IMR-90 (cell line): ENCODE results near the gene PARG. TPM values are rescaled to one million over a fixed set of nuclear protein-coding genes. Genes with fewer than 3 reads are reported as not detected.
"Not testable (repeated sequence)": the region's sequence is repeated elsewhere in the genome, so short reads cannot be mapped to it uniquely, and the experiment has no call there.

Experiments used
- ATAC-seq: fragments of 200-7000 bp; cut with Tn5 transposase; 2 replicates; pipeline ENCODE4 v1.9.1; 2020; ENCODE audit warnings: low read depth, mild to moderate bottlenecking, moderate library complexity
- BruUV-seq: library from RNA; stranded (reverse); fragments of 400-500 nt; replicated peaks from 2 replicates; lab custom pipeline; 2021; lab: Mats Ljungman, UMichigan
- CTCF ChIA-PET: fragments of 300-600 bp; formaldehyde crosslinking; extraction: SDS; loops from one replicate; lab custom pipeline; 2021; ENCODE audit warnings: antibody characterized with exemption; lab: Yijun Ruan, JAX
- POLR2A ChIA-PET: fragments of 300-600 bp; sonication (Branson Sonifier 250); formaldehyde crosslinking; loops from one replicate; lab custom pipeline; 2022; ENCODE audit warnings: antibody characterized with exemption; ENCODE audit not compliant: unreplicated experiment; lab: Charles Lee
- DNase-seq: peaks from one replicate; pipeline ENCODE4 v3.0.0; 2013
- H2AFZ ChIP-seq: replicated peaks from 2 replicates; pipeline ENCODE3; 2013; ENCODE audit warnings: low read length, mild to moderate bottlenecking; ENCODE audit not compliant: poor library complexity
- H2AK5ac ChIP-seq: 2 replicates; pipeline ENCODE4 v1.6.1; 2013; ENCODE audit warnings: low read depth, low read length, inconsistent platforms
- H2AK9ac ChIP-seq: replicated peaks from 2 replicates; pipeline ENCODE3; 2013; ENCODE audit warnings: mild to moderate bottlenecking, low read depth, low read length, moderate library complexity; ENCODE audit not compliant: poor library complexity
- H2BK120ac ChIP-seq: 2 replicates; pipeline ENCODE4 v1.6.1; 2013; ENCODE audit warnings: low read depth, low read length, inconsistent platforms
- H2BK15ac ChIP-seq: 3 replicates; pipeline ENCODE4 v1.6.1; 2013; ENCODE audit warnings: low read depth, low read length, inconsistent platforms
- H2BK20ac ChIP-seq: 2 replicates; pipeline ENCODE4 v1.6.1; 2013; ENCODE audit warnings: low read depth, mild to moderate bottlenecking, inconsistent platforms, low read length, moderate library complexity
- H2BK5ac ChIP-seq: 2 replicates; pipeline ENCODE4 v1.6.1; 2013; ENCODE audit warnings: mild to moderate bottlenecking, low read depth, low read length, inconsistent platforms; ENCODE audit not compliant: poor library complexity, severe bottlenecking
- H3K14ac ChIP-seq: replicated peaks from 2 replicates; pipeline ENCODE4 v1.6.1; 2013; ENCODE audit warnings: low read depth, low read length, inconsistent platforms
- H3K18ac ChIP-seq: 2 replicates; pipeline ENCODE4 v1.6.1; 2013; ENCODE audit warnings: low read depth, low read length, control low read depth
- H3K23ac ChIP-seq: 2 replicates; pipeline ENCODE4 v1.6.1; 2013; ENCODE audit warnings: low read depth, low read length, inconsistent platforms
- H3K27ac ChIP-seq: 2 replicates; pipeline ENCODE4 v1.5.1; 2013; ENCODE audit warnings: mild to moderate bottlenecking, control low read depth, low read length; ENCODE audit not compliant: insufficient read depth
- H3K27me3 ChIP-seq: 2 replicates; pipeline ENCODE4 v1.6.1; 2013; ENCODE audit warnings: low read length; ENCODE audit not compliant: control insufficient read depth, insufficient read depth
- H3K36me3 ChIP-seq: 2 replicates; pipeline ENCODE4 v1.6.1; 2013; ENCODE audit warnings: low read length, mixed read lengths; ENCODE audit not compliant: control insufficient read depth, insufficient read depth
- H3K4ac ChIP-seq: 2 replicates; pipeline ENCODE4 v1.6.1; 2013; ENCODE audit warnings: low read depth, low read length, inconsistent platforms
- H3K4me1 ChIP-seq: 2 replicates; pipeline ENCODE4 v1.6.1; 2013; ENCODE audit warnings: low read length, mixed read lengths; ENCODE audit not compliant: control insufficient read depth, insufficient read depth
- H3K4me2 ChIP-seq: 2 replicates; pipeline ENCODE4 v1.6.1; 2013; ENCODE audit warnings: low read depth, mild to moderate bottlenecking, control low read depth, low read length, moderate library complexity
- H3K4me3 ChIP-seq: 2 replicates; pipeline ENCODE4 v1.5.1; 2013; ENCODE audit warnings: low read depth, mild to moderate bottlenecking, control low read depth, low read length, moderate library complexity; ENCODE audit not compliant: insufficient read depth
- H3K56ac ChIP-seq: 2 replicates; pipeline ENCODE4 v1.6.1; 2013; ENCODE audit warnings: low read length, inconsistent platforms; ENCODE audit not compliant: insufficient read depth; ENCODE audit errors: extremely low read depth
- H3K79me1 ChIP-seq, 2 experiments: 2 replicates each; pipeline ENCODE4 v1.6.1; 2013; ENCODE audit warnings: low read length in 2 of 2, inconsistent platforms in 1 of 2, low read depth in 1 of 2
- H3K9ac ChIP-seq: 2 replicates; pipeline ENCODE4 v1.6.1; 2013; ENCODE audit warnings: low read depth, low read length, control low read depth
- H3K9me1 ChIP-seq: 2 replicates; pipeline ENCODE4 v1.6.1; 2013; ENCODE audit warnings: low read length, inconsistent platforms; ENCODE audit not compliant: insufficient read depth
- H3K9me3 ChIP-seq: 2 replicates; pipeline ENCODE4 v1.6.1; 2013; ENCODE audit warnings: low read length; ENCODE audit not compliant: control insufficient read depth, insufficient read depth
- H4K20me1 ChIP-seq: 2 replicates; pipeline ENCODE4 v1.6.1; 2013; ENCODE audit warnings: low read length, inconsistent platforms; ENCODE audit not compliant: insufficient read depth
- H4K5ac ChIP-seq: 2 replicates; pipeline ENCODE4 v1.6.1; 2013; ENCODE audit warnings: mild to moderate bottlenecking, low read depth, low read length, control low read depth
- H4K8ac ChIP-seq, 2 experiments: 2 replicates each; pipeline ENCODE4 v1.6.1; 2013; ENCODE audit warnings: low read depth in 2 of 2, low read length in 2 of 2, control low read depth in 1 of 2, inconsistent platforms in 1 of 2
- H4K91ac ChIP-seq: 2 replicates; pipeline ENCODE4 v1.6.1; 2013; ENCODE audit warnings: low read depth, low read length, inconsistent platforms; ENCODE audit not compliant: insufficient read depth
- WGBS, 2 experiments: methylation state at CpG; one replicate each; pipeline versions ENCODE4 v1.1.5 to v1.1.7; 2013; ENCODE audit warnings: missing lambda C conversion rate in 2 of 2; ENCODE audit not compliant: insufficient read length in 1 of 2; ENCODE audit errors: extremely low coverage in 2 of 2; 5-methylcytosine and 5-hydroxymethylcytosine counted together
- dilution Hi-C: fragments of 300-500 bp; cut with HindIII; formaldehyde crosslinking; loops from one replicate; pipeline ENCODE4 v1.14.3; 2018; ENCODE audit warnings: low sequenced_read_pairs; ENCODE audit not compliant: unreplicated experiment
- in situ Hi-C: fragments of 300-500 bp; cut with MboI; formaldehyde crosslinking; loops from 3 replicates; pipeline ENCODE4 v1.14.3; 2019; ENCODE audit warnings: low sequenced_read_pairs, inconsistent platforms, mixed read lengths
- intact Hi-C: fragments of 100-400 bp; cut with micrococcal nuclease; formaldehyde crosslinking; loops from 2 replicates; pipeline ENCODE4 v1.10.0; 2022
- polyA plus RNA-seq, 3 experiments: library from polyadenylated mRNA; depleted of rRNA; stranded (reverse); fragments of >200 nt; gene quantifications; 2 replicates each; pipeline ENCODE4 v1.2.3, GENCODE V29; 2012; ENCODE audit warnings: low replicate concordance in 1 of 3
- total RNA-seq: library from RNA; depleted of rRNA; stranded (reverse); fragments of >200 nt; gene quantifications from 2 replicates; pipeline ENCODE4 v1.2.3, GENCODE V29; 2012

The PARG gene
- total and polyA plus RNA-seq, 2 of the 4 experiments (the other 2 are of a cell fraction): 8.6 to 24.4 TPM

DNA sequence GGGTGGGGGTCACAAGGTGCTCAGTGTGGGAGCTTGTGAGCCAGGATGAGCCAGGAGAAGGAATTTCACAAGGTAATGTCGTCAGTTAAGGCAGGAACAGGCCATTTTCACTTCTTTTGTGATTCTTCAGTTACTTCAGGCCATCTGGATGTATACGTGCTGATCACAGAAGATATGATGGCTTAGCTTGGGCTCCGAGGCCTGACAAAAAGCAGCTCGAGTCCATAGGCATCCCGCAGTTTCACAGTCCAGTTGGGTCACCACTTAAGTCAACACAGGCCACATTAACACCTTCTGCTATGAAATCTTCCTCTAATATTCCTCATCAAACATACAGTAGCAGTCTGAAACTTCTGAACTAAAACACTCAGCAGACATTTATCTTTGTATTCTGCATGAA lies 168.9 kb downstream of the PARG start:
- ATAC-seq, H3K18ac ChIP-seq, intact Hi-C loops, H3K23ac ChIP-seq, DNase-seq, POLR2A ChIA-PET, H2AFZ ChIP-seq, H3K4me2 ChIP-seq, H3K9me3 ChIP-seq, CTCF ChIA-PET, in situ Hi-C loops, H2AK9ac ChIP-seq, H3K4me1 ChIP-seq, H3K4ac ChIP-seq, H3K14ac ChIP-seq, H4K91ac ChIP-seq, H2BK120ac ChIP-seq, H3K4me3 ChIP-seq, H3K79me1 ChIP-seq, H2BK5ac ChIP-seq, H4K20me1 ChIP-seq, H3K36me3 ChIP-seq, H2BK15ac ChIP-seq, H4K5ac ChIP-seq, H3K9ac ChIP-seq, H3K27ac ChIP-seq, H3K9me1 ChIP-seq, H2AK5ac ChIP-seq, H2BK20ac ChIP-seq, H3K56ac ChIP-seq, BruUV-seq, dilution Hi-C loops, H4K8ac ChIP-seq: not testable (repeated sequence)
- no CpG with 5 or more reads among the region's 5 CpGs for WGBS, 2 experiments
- H3K27me3 ChIP-seq: peaks cover 26% of the 10 kb centered on the region

- H3K18ac ChIP-seq, H4K8ac ChIP-seq, H3K79me1 ChIP-seq, H2BK20ac ChIP-seq, H3K4me3 ChIP-seq, H2BK5ac ChIP-seq, CTCF ChIA-PET, H3K9me3 ChIP-seq, H3K4me1 ChIP-seq, H2BK15ac ChIP-seq, H2AFZ ChIP-seq, H2BK120ac ChIP-seq, H3K4ac ChIP-seq, DNase-seq, H2AK5ac ChIP-seq, H3K9me1 ChIP-seq, H3K23ac ChIP-seq, POLR2A ChIA-PET, H4K20me1 ChIP-seq, ATAC-seq, H3K4me2 ChIP-seq, H3K14ac ChIP-seq, in situ Hi-C loops, BruUV-seq, dilution Hi-C loops, H4K5ac ChIP-seq, H3K56ac ChIP-seq, H3K36me3 ChIP-seq, H4K91ac ChIP-seq, H3K27ac ChIP-seq, intact Hi-C loops, H2AK9ac ChIP-seq, H3K9ac ChIP-seq: not testable (repeated sequence)
- no CpG with 5 or more reads among the region's 11 CpGs for WGBS, 2 experiments
- peaks cover 29% of the 10 kb centered on the region for H3K27me3 ChIP-seq
These were observed 170.8 kb downstream of the PARG start for GRCh38 chr10:49771046-49771445.
